ENCODE results near the gene ENG.

Gene ENG

DNA sequence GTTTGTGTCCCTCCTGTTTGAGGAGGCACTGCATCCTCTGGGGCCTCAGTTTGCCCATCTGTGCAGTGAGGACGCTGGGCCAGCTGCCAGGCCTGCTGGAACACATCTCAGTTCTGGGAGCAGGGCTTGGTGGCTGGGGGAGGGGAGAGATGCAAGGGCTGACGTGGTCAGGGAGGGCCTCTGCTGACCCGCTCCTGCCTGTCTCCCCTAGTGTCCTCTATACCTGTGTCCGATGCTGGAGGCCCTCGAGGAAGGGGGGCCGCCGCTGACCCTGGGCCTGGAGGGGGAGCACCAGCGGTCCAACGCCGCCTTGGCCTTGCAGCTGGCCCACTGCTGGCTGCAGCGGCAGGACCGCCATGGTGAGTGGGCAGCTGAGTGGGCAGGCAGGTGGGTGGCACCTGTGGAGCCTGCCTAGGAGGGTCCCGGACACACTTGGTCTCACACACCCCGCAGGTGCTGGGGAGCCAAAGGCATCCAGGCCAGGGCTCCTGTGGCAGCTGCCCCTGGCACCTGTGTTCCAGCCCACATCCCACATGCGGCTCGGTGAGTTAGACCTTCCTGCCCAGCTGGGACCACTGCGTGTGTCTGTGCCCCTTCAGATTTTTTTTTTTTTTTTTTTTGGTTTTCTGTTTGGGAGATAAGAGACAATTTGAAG is 46.0 kb downstream of the ENG start:
- H3K27me3 ChIP-seq (replicated peaks; ENCODE audit: control insufficient read depth, insufficient read depth, low read length), result no peaks in the 10 kb centered on the region

DNA sequence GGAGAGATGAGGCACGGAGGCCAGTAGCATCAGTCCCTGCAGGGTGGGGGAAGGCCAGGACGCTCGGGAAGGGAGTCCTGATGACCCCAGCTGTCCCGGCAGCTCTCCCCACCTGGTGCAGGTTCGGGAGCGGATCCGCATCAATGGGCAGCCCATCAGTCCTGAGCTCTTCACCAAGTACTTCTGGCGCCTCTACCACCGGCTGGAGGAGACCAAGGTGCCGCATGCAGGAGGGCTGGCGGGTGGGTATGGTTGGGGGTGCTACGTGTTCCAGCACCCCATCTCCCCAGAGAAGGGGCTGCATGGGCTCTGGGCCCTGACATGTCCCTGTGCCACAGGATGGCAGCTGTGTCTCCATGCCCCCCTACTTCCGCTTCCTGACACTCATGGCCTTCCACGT is 47.6 kb downstream of the ENG start:
- Histone ChIP-seq H3K27me3 (replicated peaks; ENCODE audit: control insufficient read depth, insufficient read depth, low read length) (no peaks in the 10 kb centered on the region), H3K36me3 (ENCODE audit: control insufficient read depth, insufficient read depth, low read length) (peaks cover 31% of the 10 kb centered on the region), H3K4me3 (replicated peaks; ENCODE audit: low read depth, low read length) (no peak overlapping the region)
- no peak for DNase-seq (ENCODE audit: extremely low read depth, insufficient read length)
- TF ChIP-seq CTCF (IDR thresholded peaks at IDR 0.05; ENCODE audit: insufficient read depth, low read length, poor library complexity, severe bottlenecking), result no peak

More for the DNA sequence above, 46.0 kb downstream of the ENG start:
- Histone ChIP-seq H3K36me3 (ENCODE audit: control insufficient read depth, insufficient read depth, low read length) (peaks cover 40% of the 10 kb centered on the region), H3K4me3 (replicated peaks; ENCODE audit: low read depth, low read length) (no peak overlapping the region)
- no peak for DNase-seq (ENCODE audit: extremely low read depth, insufficient read length)
- no peak for TF ChIP-seq CTCF (IDR thresholded peaks at IDR 0.05; ENCODE audit: insufficient read depth, low read length, poor library complexity, severe bottlenecking)

GRCh38 chr9:127805620-127806019 is 48.8 kb downstream of the ENG start:
- H3K36me3 ChIP-seq (ENCODE audit: control insufficient read depth, insufficient read depth, low read length), result peaks cover 30% of the 10 kb centered on the region
- no peak overlapping the region for H3K4me3 ChIP-seq (replicated peaks; ENCODE audit: low read depth, low read length)
- TF ChIP-seq CTCF (IDR thresholded peaks at IDR 0.05; ENCODE audit: insufficient read depth, low read length, poor library complexity, severe bottlenecking), result peak; percentile 45
- no peaks in the 10 kb centered on the region for H3K27me3 ChIP-seq (replicated peaks; ENCODE audit: control insufficient read depth, insufficient read depth, low read length)
- no peak for DNase-seq (ENCODE audit: extremely low read depth, insufficient read length)

- no peak for DNase-seq (ENCODE audit: extremely low read depth, insufficient read length)
Observed at GRCh38 chr9:127803507-127804352, 50.7 kb downstream of the ENG start.

More at GRCh38 chr9:127803507-127804352, 50.7 kb downstream of the ENG start:
- Histone ChIP-seq H3K4me3 (replicated peaks; ENCODE audit: low read depth, low read length) (peak overlapping the region; percentile 99), H3K27me3 (replicated peaks; ENCODE audit: control insufficient read depth, insufficient read depth, low read length) (no peaks in the 10 kb centered on the region), H3K36me3 (ENCODE audit: control insufficient read depth, insufficient read depth, low read length) (peaks cover 20% of the 10 kb centered on the region)
- TF ChIP-seq CTCF (IDR thresholded peaks at IDR 0.05; ENCODE audit: insufficient read depth, low read length, poor library complexity, severe bottlenecking), result no peak

Measured in GM06990 (cell line).